Stomach (tissue), 9 donors: Measurements from ENCODE around the gene IKBIP. TPM values are rescaled to one million over a fixed set of nuclear protein-coding genes. Genes with fewer than 3 reads are reported as not detected.

Experiments used
- DNase-seq, 2 donors: peaks; one replicate each; pipeline versions ENCODE4 v3.0.0 to v3.0.0-alpha.2; 2013 to 2019
- H3K27ac ChIP-seq, 5 donors: fragments of 200-600 bp in 4 of 5; sonication (generic) in 4 of 5; one replicate each; pipeline ENCODE4 v1.5.1; 2013 to 2019; ENCODE audit warnings: mild to moderate bottlenecking in 1 of 5, moderate library complexity in 1 of 5
- H3K27me3 ChIP-seq, 3 donors: fragments of 200-600 bp; sonication (generic); one replicate each; pipeline ENCODE4 v1.5.1; 2017 to 2019; ENCODE audit warnings: mixed run types in 1 of 3
- H3K36me3 ChIP-seq, 4 donors: fragments of 200-600 bp; sonication (generic); 1 replicate in 3 of 4; 2 replicates in 1 of 4; pipeline ENCODE4 v1.5.1; 2016 to 2019
- H3K4me1 ChIP-seq, 4 donors: fragments of 200-600 bp; sonication (generic); one replicate each; pipeline ENCODE4 v1.5.1; 2016 to 2019
- H3K4me3 ChIP-seq, 4 donors: fragments of 200-600 bp; sonication (generic) in 3 of 4; one replicate each; pipeline ENCODE4 v1.5.1; 2016 to 2019; ENCODE audit warnings: mild to moderate bottlenecking in 1 of 4
- H3K9me3 ChIP-seq, 4 donors: fragments of 200-600 bp; sonication (generic); one replicate each; pipeline ENCODE4 v1.5.1; 2016 to 2019
- CTCF ChIP-seq, 7 experiments: fragments of 450-650 bp in 4 of 7; fragments of 200-600 bp in 3 of 7; sonication (generic) in 3 of 7; IDR thresholded peaks; one replicate each; pipeline ENCODE4 v1.5.1; 2016 to 2019; ENCODE audit warnings: antibody characterized with exemption in 7 of 7, control low read depth in 2 of 7, mild to moderate bottlenecking in 1 of 7
- EP300 ChIP-seq: sonication (generic); formaldehyde crosslinking; IDR thresholded peaks from one replicate; pipeline ENCODE4 v1.6.1; 2017; ENCODE audit warnings: antibody characterized with exemption
- POLR2A ChIP-seq, 4 donors: fragments of 450-650 bp; IDR thresholded peaks; one replicate each; pipeline ENCODE4 v1.6.1; 2016; ENCODE audit warnings: antibody characterized with exemption in 4 of 4, control low read depth in 2 of 4, mild to moderate bottlenecking in 1 of 4, moderate library complexity in 1 of 4
- POLR2AphosphoS5 ChIP-seq, 3 donors: sonication (generic); formaldehyde crosslinking; IDR thresholded peaks; one replicate each; pipeline ENCODE4 v1.6.1; 2016; ENCODE audit warnings: antibody characterized with exemption in 3 of 3
- WGBS, 5 donors: extraction: QIAGEN DNeasy Blood & Tissue Kit in 3 of 5; methylation state at CpG; one replicate each; pipeline versions ENCODE4 v1.1.5 to v1.1.7; 2013 to 2018; 5-methylcytosine and 5-hydroxymethylcytosine counted together
- intact Hi-C: fragments of 100-400 bp; cut with DNase I; formaldehyde crosslinking; loops from one replicate; pipeline ENCODE4 v1.15.1; 2023; ENCODE audit warnings: low total_unique reads
- polyA plus RNA-seq, 3 donors: library from polyadenylated mRNA; stranded (reverse); fragments of 200-250 nt; gene quantifications; one replicate each; pipeline ENCODE4 v1.2.3, GENCODE V29; 2013
- total RNA-seq, 5 donors: library from RNA; depleted of rRNA; stranded (reverse); fragments of >200 nt; gene quantifications; one replicate each; pipeline versions ENCODE4 v1.1.0 to v1.2.3, GENCODE V29; 2014 to 2016
- donor health status: healthy with polysubstance abuse.
- donor health status: Bipolar disorder and iron deficiency.
- donor health status: healthy.

IKBIP gene
- total and polyA plus RNA-seq, 8 donors: under 0.01 to 14.5 (median 5.4) TPM

GRCh38 chr12:98656289-98657101, 11.9 kb upstream of the IKBIP start:
- Histone ChIP-seq H3K4me3 (no peak overlapping the region), H3K27ac (no peak overlapping the region), H3K9me3 (no peaks in the 10 kb centered on the region), H3K27me3 (no peaks in the 10 kb centered on the region), H3K4me1 (no peaks in the 10 kb centered on the region), H3K36me3 (peaks cover 5 to 68% (median 60%) of the 10 kb centered on the region in 4 donors)
- intact Hi-C loops: no loop called here
- DNase-seq: no peak
- 48 to 61% (median 53%) methylated on average over 6 of the region's 6 CpGs for WGBS, 5 donors
- TF ChIP-seq CTCF (IDR thresholded peaks at IDR 0.05) (no peak), EP300 (no peak), POLR2A (IDR thresholded peaks at IDR 0.05) (no peak), POLR2AphosphoS5 (IDR thresholded peaks at IDR 0.05) (no peak)

- no peaks in the 10 kb centered on the region for H3K4me1 ChIP-seq
- no peaks in the 10 kb centered on the region for H3K27me3 ChIP-seq
- no peak overlapping the region for H3K4me3 ChIP-seq
- TF ChIP-seq POLR2AphosphoS5 (IDR thresholded peaks at IDR 0.05): no peak
- TF ChIP-seq CTCF (IDR thresholded peaks at IDR 0.05): peak in 4 of 7 experiments; percentile 27 to 46 (median 41)
- peak in 1 of 2 donors; percentile 83 for DNase-seq
- WGBS, 5 donors: 80 to 97% (median 88%) methylated on average over 1 of the region's 1 CpG
- intact Hi-C loops: no loop called here
- no peak overlapping the region for H3K27ac ChIP-seq
- H3K9me3 ChIP-seq: no peaks in the 10 kb centered on the region
- H3K36me3 ChIP-seq: peaks cover 13 to 68% (median 60%) of the 10 kb centered on the region in 4 donors
Observed at GRCh38 chr12:98653866-98654493, 9.4 kb upstream of the IKBIP start.

GRCh38 chr12:98651328-98651727, 6.7 kb upstream of the IKBIP start:
- Histone ChIP-seq H3K36me3 (peaks cover 13 to 54% (median 43%) of the 10 kb centered on the region in 4 donors), H3K4me3 (no peak overlapping the region), H3K9me3 (no peaks in the 10 kb centered on the region), H3K27ac (no peak overlapping the region), H3K27me3 (no peaks in the 10 kb centered on the region), H3K4me1 (peaks cover 0 to 18% (median 5%) of the 10 kb centered on the region in 4 donors)
- intact Hi-C loops: no loop called here
- TF ChIP-seq POLR2AphosphoS5 (IDR thresholded peaks at IDR 0.05) (no peak), EP300 (no peak), POLR2A (IDR thresholded peaks at IDR 0.05) (no peak), CTCF (IDR thresholded peaks at IDR 0.05) (no peak)
- no peak for DNase-seq

GRCh38 chr12:98646294-98647090, 1.9 kb upstream of the IKBIP start:
- DNase-seq: peak in 1 of 2 donors; percentile 30
- WGBS, 5 donors: 3 to 7% (median 5%) methylated on average over 8 of the region's 8 CpGs
- peaks cover 0 to 38% (median 23%) of the 10 kb centered on the region in 4 donors for H3K4me1 ChIP-seq
- peak overlapping the region in 2 of 5 donors; percentile 89 for H3K27ac ChIP-seq
- H3K27me3 ChIP-seq: no peaks in the 10 kb centered on the region
- TF ChIP-seq EP300 (no peak), CTCF (IDR thresholded peaks at IDR 0.05) (no peak), POLR2A (IDR thresholded peaks at IDR 0.05) (no peak), POLR2AphosphoS5 (IDR thresholded peaks at IDR 0.05) (no peak)
- H3K9me3 ChIP-seq: no peaks in the 10 kb centered on the region
- peaks cover 13 to 33% (median 32%) of the 10 kb centered on the region in 4 donors for H3K36me3 ChIP-seq
- intact Hi-C loops: loop anchor here (10.0 kb wide), 1 partner anchor 82 kb away; no protein-coding TSS in a partner anchor
- peak overlapping the region; percentile 77 to 99 (median 96) for H3K4me3 ChIP-seq
